ENCODE data around the gene KMT2E. TPM values are rescaled to one million over a fixed set of nuclear protein-coding genes. Genes with fewer than 3 reads are reported as not detected.

Gene KMT2E
- total RNA-seq, 1 experiment from 2014 or later, result 63.1 TPM

GRCh38 chr7:105067691-105068090 is 53.7 kb downstream of the KMT2E start:
- DNase-seq, result no peak
- no peak overlapping the region for H3K27ac Mint-ChIP-seq (ENCODE audit: unreplicated experiment)
- peaks cover 72% of the 10 kb centered on the region for H3K36me3 Mint-ChIP-seq (ENCODE audit: insufficient read depth, unreplicated experiment)
- CTCF ChIA-PET, result no interaction called here
- no peaks in the 10 kb centered on the region for H3K4me1 Mint-ChIP-seq (ENCODE audit: low read depth, unreplicated experiment)
- intact Hi-C loops (cut with micrococcal nuclease; ENCODE audit: unreplicated experiment), result no loop called here
- Histone ChIP-seq H3K27me3 (replicated peaks; ENCODE audit: control insufficient read depth, insufficient read depth, low read length) (no peaks in the 10 kb centered on the region), H3K36me3 (ENCODE audit: control insufficient read depth, insufficient read depth, low read length) (no peaks in the 10 kb centered on the region; the same call in 1 of the 2 replicates), H3K4me1 (no peaks in the 10 kb centered on the region), H3K4me3 (ENCODE audit: low read depth, low read length) (no peak overlapping the region), H3K9me3 (no peaks in the 10 kb centered on the region)
- BruUV-seq (replicated peaks), result no TSS peak
- POLR2A ChIA-PET, result interaction anchor here (0.6 kb wide), 1 partner anchor 54 kb away, joined by 3 read pairs; no protein-coding TSS in a partner anchor
- no peak overlapping the region for H3K4me3 Mint-ChIP-seq (ENCODE audit: unreplicated experiment)
- TF ChIP-seq CTCF (IDR thresholded peaks at IDR 0.05; ENCODE audit: insufficient read depth in 1 of 2, low read depth in 1 of 2, low read length in 1 of 2, severe bottlenecking in 1 of 2, unreplicated experiment in 1 of 2), result no peak
- H3K9me3 Mint-ChIP-seq (ENCODE audit: unreplicated experiment), result no peaks in the 10 kb centered on the region
- no peaks in the 10 kb centered on the region for H3K27me3 Mint-ChIP-seq (ENCODE audit: insufficient read depth, unreplicated experiment)

GRCh38 chr7:105068886-105069285 is 54.9 kb downstream of the KMT2E start:
- Histone ChIP-seq H3K9me3 (no peaks in the 10 kb centered on the region), H3K4me3 (ENCODE audit: low read depth, low read length) (no peak overlapping the region), H3K4me1 (no peaks in the 10 kb centered on the region), H3K27me3 (replicated peaks; ENCODE audit: control insufficient read depth, insufficient read depth, low read length) (no peaks in the 10 kb centered on the region), H3K36me3 (ENCODE audit: control insufficient read depth, insufficient read depth, low read length) (no peaks in the 10 kb centered on the region; the same call in 1 of the 2 replicates)
- TF ChIP-seq CTCF (IDR thresholded peaks at IDR 0.05; ENCODE audit: insufficient read depth in 1 of 2, low read depth in 1 of 2, low read length in 1 of 2, severe bottlenecking in 1 of 2, unreplicated experiment in 1 of 2), result no peak
- no peak for DNase-seq
- intact Hi-C loops (cut with micrococcal nuclease; ENCODE audit: unreplicated experiment), result no loop called here
- Mint-ChIP-seq H3K36me3 (ENCODE audit: insufficient read depth, unreplicated experiment) (peaks cover 68% of the 10 kb centered on the region), H3K4me1 (ENCODE audit: low read depth, unreplicated experiment) (no peaks in the 10 kb centered on the region), H3K9me3 (ENCODE audit: unreplicated experiment) (no peaks in the 10 kb centered on the region), H3K27ac (ENCODE audit: unreplicated experiment) (no peak overlapping the region), H3K27me3 (ENCODE audit: insufficient read depth, unreplicated experiment) (no peaks in the 10 kb centered on the region), H3K4me3 (ENCODE audit: unreplicated experiment) (no peak overlapping the region)
- BruUV-seq (replicated peaks), result no TSS peak
- CTCF ChIA-PET, result no interaction called here
- POLR2A ChIA-PET, result no interaction called here

GRCh38 chr7:105073143-105073542 is 59.1 kb downstream of the KMT2E start:
- TF ChIP-seq CTCF (IDR thresholded peaks at IDR 0.05; ENCODE audit: insufficient read depth in 1 of 2, low read depth in 1 of 2, low read length in 1 of 2, severe bottlenecking in 1 of 2, unreplicated experiment in 1 of 2), result no peak
- POLR2A ChIA-PET, result no interaction called here
- no peak for DNase-seq
- Mint-ChIP-seq H3K27ac (ENCODE audit: unreplicated experiment) (no peak overlapping the region), H3K4me1 (ENCODE audit: low read depth, unreplicated experiment) (no peaks in the 10 kb centered on the region), H3K4me3 (ENCODE audit: unreplicated experiment) (no peak overlapping the region), H3K36me3 (ENCODE audit: insufficient read depth, unreplicated experiment) (peaks cover 83% of the 10 kb centered on the region), H3K27me3 (ENCODE audit: insufficient read depth, unreplicated experiment) (no peaks in the 10 kb centered on the region), H3K9me3 (ENCODE audit: unreplicated experiment) (no peaks in the 10 kb centered on the region)
- Histone ChIP-seq H3K36me3 (ENCODE audit: control insufficient read depth, insufficient read depth, low read length) (no peaks in the 10 kb centered on the region), H3K4me1 (no peaks in the 10 kb centered on the region), H3K27me3 (replicated peaks; ENCODE audit: control insufficient read depth, insufficient read depth, low read length) (no peaks in the 10 kb centered on the region), H3K4me3 (ENCODE audit: low read depth, low read length) (no peak overlapping the region), H3K9me3 (no peaks in the 10 kb centered on the region)
- no TSS peak for BruUV-seq (replicated peaks)
- intact Hi-C loops (cut with micrococcal nuclease; ENCODE audit: unreplicated experiment), result no loop called here
- CTCF ChIA-PET, result no interaction called here

Data from Caco-2 (cell line).